ENCODE data around the gene CD151.
A peak's percentile ranks its signal among the peaks of the same experiment; 100 is the strongest.

CD151 gene

GRCh38 chr11:803770-804598 lies 28.8 kb upstream of the CD151 start:
- TF ChIP-seq, protein P1, sequence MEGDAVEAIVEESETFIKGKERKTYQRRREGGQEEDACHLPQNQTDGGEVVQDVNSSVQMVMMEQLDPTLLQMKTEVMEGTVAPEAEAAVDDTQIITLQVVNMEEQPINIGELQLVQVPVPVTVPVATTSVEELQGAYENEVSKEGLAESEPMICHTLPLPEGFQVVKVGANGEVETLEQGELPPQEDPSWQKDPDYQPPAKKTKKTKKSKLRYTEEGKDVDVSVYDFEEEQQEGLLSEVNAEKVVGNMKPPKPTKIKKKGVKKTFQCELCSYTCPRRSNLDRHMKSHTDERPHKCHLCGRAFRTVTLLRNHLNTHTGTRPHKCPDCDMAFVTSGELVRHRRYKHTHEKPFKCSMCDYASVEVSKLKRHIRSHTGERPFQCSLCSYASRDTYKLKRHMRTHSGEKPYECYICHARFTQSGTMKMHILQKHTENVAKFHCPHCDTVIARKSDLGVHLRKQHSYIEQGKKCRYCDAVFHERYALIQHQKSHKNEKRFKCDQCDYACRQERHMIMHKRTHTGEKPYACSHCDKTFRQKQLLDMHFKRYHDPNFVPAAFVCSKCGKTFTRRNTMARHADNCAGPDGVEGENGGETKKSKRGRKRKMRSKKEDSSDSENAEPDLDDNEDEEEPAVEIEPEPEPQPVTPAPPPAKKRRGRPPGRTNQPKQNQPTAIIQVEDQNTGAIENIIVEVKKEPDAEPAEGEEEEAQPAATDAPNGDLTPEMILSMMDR (IDR thresholded peaks at IDR 0.05; ENCODE audit: poor library complexity, severe bottlenecking), result no peak
- DNase-seq (ENCODE audit: low spot score) (no peak), ATAC-seq (ENCODE audit: low read depth) (peak; percentile 36)
- no peaks in the 10 kb centered on the region for H3K27me3 ChIP-seq (ENCODE audit: insufficient read depth, poor library complexity, severe bottlenecking)
- H3K36me3 ChIP-seq (ENCODE audit: low read depth), result peaks cover 20% of the 10 kb centered on the region
- H3K9me3 ChIP-seq (ENCODE audit: severe bottlenecking), result no peaks in the 10 kb centered on the region
- H3K4me3 ChIP-seq (ENCODE audit: severe bottlenecking), result peak overlapping the region; percentile 43
- peak overlapping the region; percentile 71 for H3K27ac ChIP-seq (ENCODE audit: poor library complexity, severe bottlenecking)
- H3K4me1 ChIP-seq (ENCODE audit: insufficient read depth, poor library complexity, severe bottlenecking), result peaks cover 3% of the 10 kb centered on the region

GRCh38 chr11:804599-804964 lies 28.2 kb upstream of the CD151 start:
- ATAC-seq (ENCODE audit: low read depth) (no peak), DNase-seq (ENCODE audit: low spot score) (no peak)
- Histone ChIP-seq H3K4me1 (ENCODE audit: insufficient read depth, poor library complexity, severe bottlenecking) (peaks cover 3% of the 10 kb centered on the region), H3K36me3 (ENCODE audit: low read depth) (peaks cover 20% of the 10 kb centered on the region), H3K9me3 (ENCODE audit: severe bottlenecking) (no peaks in the 10 kb centered on the region), H3K27ac (ENCODE audit: poor library complexity, severe bottlenecking) (peak overlapping the region; percentile 71), H3K4me3 (ENCODE audit: severe bottlenecking) (peak overlapping the region; percentile 43), H3K27me3 (ENCODE audit: insufficient read depth, poor library complexity, severe bottlenecking) (no peaks in the 10 kb centered on the region)
- TF ChIP-seq, protein P1 (IDR thresholded peaks at IDR 0.05; ENCODE audit: poor library complexity, severe bottlenecking), result no peak

- peak overlapping the region; percentile 69 for H3K4me3 ChIP-seq (ENCODE audit: severe bottlenecking)
- peak overlapping the region; percentile 73 for H3K27ac ChIP-seq (ENCODE audit: poor library complexity, severe bottlenecking)
- DNase-seq (ENCODE audit: low spot score), result no peak
- TF ChIP-seq, protein P1 (IDR thresholded peaks at IDR 0.05; ENCODE audit: poor library complexity, severe bottlenecking), result no peak
- H3K27me3 ChIP-seq (ENCODE audit: insufficient read depth, poor library complexity, severe bottlenecking), result no peaks in the 10 kb centered on the region
- no peaks in the 10 kb centered on the region for H3K9me3 ChIP-seq (ENCODE audit: severe bottlenecking)
- peaks cover 34% of the 10 kb centered on the region for H3K36me3 ChIP-seq (ENCODE audit: low read depth)
- peaks cover 3% of the 10 kb centered on the region for H3K4me1 ChIP-seq (ENCODE audit: insufficient read depth, poor library complexity, severe bottlenecking)
- peak; percentile 0; the same call in 2 of the 3 replicates for ATAC-seq (ENCODE audit: low read depth)
Observed at GRCh38 chr11:808427-809286, 24.1 kb upstream of the CD151 start.

DNA sequence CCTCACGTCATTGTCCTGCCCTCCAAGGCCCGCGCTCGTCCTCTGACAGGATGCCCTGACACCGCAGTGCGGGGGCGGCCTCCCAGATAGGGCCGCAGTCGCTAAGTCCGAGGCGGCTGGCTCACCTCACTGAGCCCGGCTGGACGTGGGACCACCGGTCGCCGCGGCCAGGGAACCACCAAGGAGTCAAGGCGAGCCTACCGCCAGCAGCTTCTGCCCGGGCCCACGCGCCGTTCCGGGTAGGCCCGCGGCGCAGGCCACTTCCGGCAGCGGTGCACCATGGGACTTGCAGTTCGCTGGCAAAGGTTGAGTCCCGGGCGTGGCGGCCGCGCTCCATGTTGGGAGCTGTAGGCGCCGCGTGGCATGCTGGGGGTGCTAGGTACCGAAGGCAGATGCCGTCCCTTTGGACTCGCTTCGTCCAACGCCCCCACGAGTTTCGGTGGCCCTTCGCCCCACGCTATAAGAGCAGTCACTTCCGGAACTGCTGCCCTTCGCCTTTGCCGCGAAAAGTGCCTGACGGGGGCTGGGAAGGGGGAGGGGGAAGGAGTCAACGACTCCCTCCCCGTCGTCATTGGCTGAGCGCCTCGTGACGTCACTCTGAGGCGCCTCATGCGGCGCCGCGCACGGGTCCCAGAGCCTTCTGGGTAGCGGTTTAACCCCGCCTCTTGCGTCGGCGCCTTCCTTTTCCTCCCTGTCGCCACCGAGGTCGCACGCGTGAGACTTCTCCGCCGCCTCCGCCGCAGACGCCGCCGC lies 23.3 kb upstream of the CD151 start, which contains the start of gene RPLP2:
Gene RPLP2, plus strand, starts transcription at position 681 of the 753 bp plus-strand sequence. CDS start 268 bp downstream, outside the sequence.
- DNase-seq (ENCODE audit: low spot score) (peak; percentile 97), ATAC-seq (ENCODE audit: low read depth) (peak; percentile 79)
- Histone ChIP-seq H3K36me3 (ENCODE audit: low read depth) (peaks cover 37% of the 10 kb centered on the region), H3K9me3 (ENCODE audit: severe bottlenecking) (no peaks in the 10 kb centered on the region), H3K27ac (ENCODE audit: poor library complexity, severe bottlenecking) (peak within 1 kb of the TSS; percentile 73), H3K27me3 (ENCODE audit: insufficient read depth, poor library complexity, severe bottlenecking) (no peaks in the 10 kb centered on the region), H3K4me1 (ENCODE audit: insufficient read depth, poor library complexity, severe bottlenecking) (no peaks in the 10 kb centered on the region), H3K4me3 (ENCODE audit: severe bottlenecking) (peak within 1 kb of the TSS; percentile 69)
- TF ChIP-seq, protein P1 (IDR thresholded peaks at IDR 0.05; ENCODE audit: poor library complexity, severe bottlenecking), result no peak

Data from RWPE2 (cell line).